NCI-H2107 treated with DMSO at 0.1 percent for 48 hours (cell line): Measurements from ENCODE around the gene SLX1A.
"Not testable (repeated sequence)": the region's sequence is repeated elsewhere in the genome, so short reads cannot be mapped to it uniquely, and the experiment has no call there.

Experiments used
- DNase-seq: peaks from one replicate; lab custom pipeline; 2025; ENCODE audit not compliant: unreplicated experiment; lab: John Stamatoyannopoulos, UW

The SLX1A gene

DNA sequence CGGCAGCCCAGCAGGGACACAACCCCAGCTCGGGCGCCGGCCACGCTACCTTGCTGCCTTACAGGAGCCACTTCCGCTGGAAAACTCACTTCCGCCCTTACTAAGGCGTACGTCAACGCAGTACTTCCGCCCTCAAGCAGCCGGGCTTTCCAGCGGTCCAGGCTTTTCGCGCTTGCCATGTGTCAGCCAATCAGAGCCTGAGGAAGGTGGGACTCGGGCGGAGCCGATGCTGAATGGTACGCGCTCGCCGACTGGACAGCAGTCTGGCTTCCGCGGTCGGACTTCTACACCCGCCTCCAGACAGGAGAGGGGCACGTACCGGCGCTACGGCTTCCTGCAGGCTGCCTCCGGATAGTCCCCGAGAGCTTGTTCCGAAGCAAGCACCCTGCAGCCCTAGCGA is at the start of gene SLX1A, which contains the start of gene BOLA2B:
TSS of gene SLX1A (plus strand) at position 261 of the 400 bp plus-strand sequence. CDS start 210 bp downstream, outside the sequence.
TSS of gene BOLA2B (minus strand) at position 52 of the 400 bp plus-strand sequence. CDS start 71 bp downstream, outside the sequence.
- DNase-seq, result not testable (repeated sequence)

DNA sequence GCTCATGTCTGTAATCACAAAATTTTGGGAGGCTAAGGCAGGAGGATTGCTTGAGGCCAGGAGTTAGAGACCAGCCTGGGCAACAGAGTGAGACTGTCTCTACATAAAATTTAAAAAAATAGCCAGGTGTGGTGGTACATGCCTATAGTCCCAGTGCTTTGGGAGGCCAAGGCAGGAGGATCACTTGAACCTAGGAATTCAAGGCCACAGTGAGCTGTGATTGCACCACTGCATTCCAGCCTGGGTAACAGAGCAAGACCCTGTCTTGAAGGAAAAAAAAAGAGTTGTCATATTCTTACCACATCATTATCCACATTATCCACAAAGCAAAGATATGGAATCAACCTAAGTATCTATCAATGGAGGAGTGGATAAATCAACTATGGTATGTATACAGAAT is 49.7 kb upstream of the SLX1A start:
- no peak for DNase-seq

DNA sequence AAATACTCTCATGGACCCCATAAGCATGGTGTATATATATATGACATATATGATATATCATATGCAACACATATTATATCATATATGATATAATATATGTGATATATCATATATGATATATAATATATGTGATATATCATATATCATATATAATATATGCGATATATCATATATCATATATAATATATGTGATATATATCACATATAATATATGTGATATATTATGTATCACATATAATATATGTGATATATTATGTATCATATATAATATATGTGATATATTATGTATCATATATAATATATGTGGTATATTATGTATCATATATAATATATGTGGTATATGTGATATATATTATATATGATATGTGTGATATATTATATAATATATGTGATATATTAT is 48.8 kb upstream of the SLX1A start:
- DNase-seq, result no peak

DNA sequence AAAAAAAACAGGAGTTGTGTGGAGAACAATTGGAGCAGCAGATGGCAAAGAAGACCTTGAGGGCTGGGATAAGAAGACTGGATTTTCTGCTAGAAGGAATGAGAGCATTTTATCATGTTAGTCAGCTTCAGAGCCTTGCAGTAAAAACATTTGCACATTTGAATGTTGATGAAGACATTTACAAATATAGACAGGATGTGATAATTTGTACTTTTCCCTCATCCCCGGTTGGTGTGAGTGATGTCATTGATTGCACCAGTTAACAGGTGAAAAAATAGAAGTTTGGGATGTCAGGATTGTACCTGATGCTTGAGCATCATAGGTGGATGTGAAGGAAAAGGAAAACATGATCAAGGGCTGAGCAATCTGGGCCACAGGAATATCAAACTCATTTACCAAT is 48.0 kb upstream of the SLX1A start:
- DNase-seq, result no peak

DNA sequence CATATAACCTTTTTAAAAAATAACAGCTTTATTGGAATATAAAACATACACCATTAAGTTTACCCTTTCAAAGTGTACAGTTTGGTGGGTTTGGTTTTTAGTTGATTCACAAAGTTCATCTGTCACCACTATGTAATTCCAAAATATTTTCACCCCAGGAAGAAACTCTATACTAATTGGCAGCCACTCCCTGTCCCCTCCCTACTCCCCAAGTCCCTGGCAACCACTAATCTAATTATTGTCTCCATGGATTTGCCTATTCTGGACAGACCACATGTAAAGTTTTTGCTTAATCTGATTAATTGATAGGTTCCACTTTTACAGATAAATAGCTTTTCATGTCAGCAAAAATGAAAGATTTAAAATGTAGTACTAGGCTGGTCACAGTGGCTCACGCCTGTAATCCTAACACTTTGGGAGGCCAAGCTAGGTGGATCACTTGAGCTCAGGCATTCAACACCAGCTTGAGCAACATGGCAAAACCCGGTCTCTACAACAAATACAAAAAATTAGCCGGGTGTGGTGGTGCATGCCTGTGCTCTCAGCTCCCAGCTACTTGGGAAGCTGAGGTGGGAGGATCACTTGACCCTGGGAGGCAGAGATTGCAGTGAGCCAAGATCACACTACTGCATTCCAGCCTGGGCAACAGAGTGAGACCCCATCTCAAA is 45.7 kb upstream of the SLX1A start:
- no peak for DNase-seq

DNA sequence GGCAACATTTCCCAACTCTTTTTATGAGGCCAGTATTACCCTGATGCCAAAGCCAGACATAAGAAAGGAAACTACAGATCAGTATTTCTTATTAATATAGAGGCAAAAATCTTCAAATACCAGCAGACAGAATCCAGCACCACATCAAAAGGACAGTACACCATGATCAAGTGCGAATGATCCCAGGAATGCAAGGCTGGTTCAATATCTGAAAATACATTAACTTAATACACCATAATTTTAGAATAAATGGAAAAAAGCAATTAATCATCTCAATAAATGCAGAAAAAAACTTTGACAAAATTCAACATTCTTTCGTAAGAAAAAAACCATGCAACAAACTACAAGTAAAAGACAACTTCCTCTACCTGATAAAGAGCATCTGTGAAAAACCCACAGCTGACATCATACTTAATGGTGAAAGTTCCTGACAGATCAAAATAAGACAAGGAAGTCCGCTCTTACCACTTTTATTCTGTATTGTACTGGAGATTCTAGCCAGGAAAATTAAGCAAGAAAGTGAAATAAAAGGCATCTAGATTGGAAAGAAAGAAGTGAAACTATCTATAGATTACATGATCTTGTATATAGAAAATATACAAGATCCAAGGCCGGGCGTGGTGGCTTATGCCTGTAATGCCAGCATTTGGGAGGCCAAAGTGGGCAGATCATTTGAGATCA is 44.3 kb upstream of the SLX1A start:
- no peak for DNase-seq

DNA sequence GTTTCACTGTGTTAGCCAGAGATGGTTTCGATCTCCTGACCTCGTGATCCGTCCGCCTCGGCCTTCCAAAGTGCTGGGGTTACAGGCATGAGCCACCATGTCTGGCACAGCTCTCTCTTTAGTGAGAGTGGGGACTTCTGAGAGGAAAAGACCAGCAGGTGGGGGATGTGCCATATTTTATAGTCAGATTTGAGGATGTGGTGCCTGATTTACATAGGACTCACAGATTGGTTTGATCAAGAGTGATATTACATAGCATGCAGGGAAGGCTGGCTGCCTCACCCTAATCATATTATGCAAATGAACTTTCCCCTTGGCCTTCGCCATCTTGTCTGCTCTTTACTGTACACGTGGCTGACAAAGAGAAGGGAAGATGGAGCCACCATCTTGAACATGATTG is 42.6 kb upstream of the SLX1A start:
- DNase-seq, result no peak

DNA sequence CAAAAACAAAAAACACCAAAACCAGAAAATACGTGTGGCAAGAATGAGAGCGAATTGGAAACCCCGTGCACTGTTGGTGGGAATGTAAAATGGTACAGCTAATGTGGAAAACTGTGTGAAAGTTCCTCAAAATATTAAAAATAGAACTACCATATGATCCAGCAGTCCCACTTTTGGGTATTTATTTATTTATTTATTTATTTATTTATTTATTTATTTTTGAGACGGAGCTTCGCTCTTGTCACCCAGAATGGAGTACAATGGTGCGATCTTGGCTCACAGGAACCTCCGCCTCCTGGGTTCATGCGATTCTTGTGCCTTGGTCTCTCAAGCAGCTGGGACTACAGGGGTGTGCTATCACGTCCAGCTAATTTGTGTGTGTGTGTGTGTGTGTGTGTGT is 41.2 kb upstream of the SLX1A start:
- DNase-seq, result no peak

DNA sequence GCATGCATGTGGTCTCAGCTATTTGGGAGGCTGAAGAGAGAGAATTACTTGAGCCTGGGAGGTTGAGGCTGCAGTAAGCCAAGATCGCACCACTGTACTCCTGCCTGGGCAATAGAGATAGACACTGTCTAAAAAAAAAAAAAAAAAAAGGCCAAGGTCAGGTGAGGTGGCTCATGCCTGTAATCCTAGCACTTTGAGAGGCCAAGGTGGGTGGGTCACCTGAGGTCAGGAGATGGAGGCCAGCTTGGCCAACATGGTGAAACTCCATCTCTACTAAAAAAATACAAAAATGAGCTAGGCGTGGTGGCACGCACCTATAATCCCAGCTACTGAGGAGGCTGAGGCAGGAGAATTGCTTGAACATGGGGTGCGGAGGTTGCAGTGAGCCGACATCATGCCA is 38.5 kb upstream of the SLX1A start:
- no peak for DNase-seq

DNA sequence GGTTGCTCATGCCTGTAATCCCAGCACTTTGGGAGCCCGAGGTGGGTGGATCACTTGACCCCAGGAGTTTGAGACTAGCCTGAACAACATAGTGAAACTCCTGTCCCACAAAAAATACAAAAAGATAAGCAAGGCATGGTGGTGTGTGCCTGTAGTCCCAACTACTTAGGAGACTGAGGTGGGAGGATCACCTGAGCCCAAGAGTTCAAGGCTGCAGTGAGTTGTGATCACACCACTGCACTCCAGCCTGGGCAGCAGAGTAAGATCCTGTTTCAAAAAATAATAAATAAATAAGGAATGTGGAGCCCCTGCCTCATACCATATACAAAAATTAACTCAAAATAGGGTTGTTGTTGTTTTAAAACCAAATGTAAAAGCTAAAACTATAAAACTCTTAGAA is 36.5 kb upstream of the SLX1A start:
- DNase-seq, result no peak

DNA sequence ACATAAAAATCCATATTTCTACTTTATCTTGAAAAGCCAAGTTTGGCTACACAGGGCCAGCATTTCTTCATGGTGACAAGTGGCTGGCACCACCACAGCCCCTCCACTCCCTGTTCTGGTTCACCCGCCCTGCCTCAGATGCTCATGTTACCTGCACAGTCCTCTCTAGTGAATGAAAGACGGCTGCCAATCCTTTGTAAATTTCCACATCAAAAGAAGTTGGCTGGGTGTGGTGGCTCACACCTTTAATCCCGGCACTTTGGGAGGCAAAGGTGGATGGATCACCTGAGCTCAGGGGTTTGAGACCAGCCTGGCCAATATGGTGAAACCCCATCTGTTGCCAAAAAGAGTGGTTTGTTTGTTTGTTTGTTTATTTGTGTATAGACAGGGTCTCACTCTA is 30.1 kb upstream of the SLX1A start:
- no peak for DNase-seq

DNA sequence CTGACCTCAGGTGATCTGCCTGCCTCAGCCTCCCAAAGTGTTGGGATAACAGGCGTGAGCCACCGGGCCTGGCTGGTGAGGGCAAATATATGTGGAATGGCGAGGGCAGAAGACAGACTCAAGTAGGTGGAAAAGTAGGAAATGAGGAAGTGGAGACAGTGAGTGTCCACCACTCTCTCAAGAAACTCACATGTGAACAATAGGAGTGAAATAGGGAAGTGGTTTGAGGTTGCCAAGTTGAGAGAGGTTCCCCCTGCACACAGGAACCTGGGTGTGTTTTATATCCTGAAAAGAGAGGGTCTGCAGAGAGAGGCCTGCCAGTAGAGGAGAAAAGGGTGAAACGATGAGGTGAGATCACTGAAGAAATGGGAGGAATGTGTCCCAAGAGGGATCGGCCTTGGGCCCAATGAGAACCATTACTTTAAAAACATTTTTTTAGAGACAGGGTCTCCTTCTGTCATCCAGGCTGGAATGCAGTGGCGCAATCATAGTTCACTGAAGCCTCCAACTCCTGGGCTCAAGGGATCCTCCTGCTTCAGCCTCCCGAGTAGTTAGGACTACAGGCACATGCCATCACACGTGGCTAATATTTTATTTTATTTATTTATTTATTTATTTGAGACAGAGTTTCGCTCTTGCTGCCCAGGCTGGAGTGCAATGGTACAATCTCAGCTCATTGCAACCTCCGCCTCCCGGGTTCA is 27.3 kb upstream of the SLX1A start:
- DNase-seq, result no peak

DNA sequence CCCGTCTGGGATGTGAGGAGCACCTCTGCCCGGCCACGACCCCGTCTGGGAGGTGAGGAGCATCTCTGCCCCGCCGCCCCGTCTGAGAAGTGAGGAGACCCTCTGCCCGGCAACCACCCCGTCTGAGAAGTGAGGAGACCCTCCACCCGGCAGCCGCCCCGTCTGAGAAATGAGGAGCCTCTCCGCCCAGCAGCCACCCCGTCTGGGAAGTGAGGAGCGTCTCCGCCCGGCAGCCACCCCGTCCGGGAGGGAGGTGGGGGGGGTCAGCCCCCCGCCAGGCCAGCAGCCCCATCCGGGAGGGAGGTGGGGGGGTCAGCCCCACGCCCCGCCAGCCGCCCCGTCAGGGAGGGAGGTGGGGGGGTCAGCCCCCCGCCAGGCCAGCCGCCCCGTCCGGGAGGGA is 24.9 kb upstream of the SLX1A start:
- DNase-seq, result not testable (repeated sequence)

DNA sequence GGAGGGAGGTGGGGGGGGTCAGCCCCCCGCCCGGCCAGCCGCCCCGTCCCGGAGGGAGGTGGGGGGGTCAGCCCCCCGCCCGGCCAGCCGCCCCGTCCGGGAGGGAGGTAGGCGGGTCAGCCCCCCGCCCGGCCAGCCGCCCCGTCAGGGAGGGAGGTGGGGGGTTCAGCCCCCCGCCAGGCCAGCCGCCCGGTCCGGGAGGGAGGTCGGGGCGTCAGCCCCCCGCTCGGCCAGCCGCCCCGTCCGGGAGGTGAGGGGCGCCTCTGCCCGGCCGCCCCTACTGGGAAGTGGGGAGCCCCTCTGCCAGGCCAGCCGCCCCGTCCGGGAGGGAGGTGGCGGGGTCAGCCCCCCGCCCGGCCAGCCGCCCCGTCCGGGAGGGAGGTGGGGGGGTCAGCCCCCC is 24.3 kb upstream of the SLX1A start:
- not testable (repeated sequence) for DNase-seq

DNA sequence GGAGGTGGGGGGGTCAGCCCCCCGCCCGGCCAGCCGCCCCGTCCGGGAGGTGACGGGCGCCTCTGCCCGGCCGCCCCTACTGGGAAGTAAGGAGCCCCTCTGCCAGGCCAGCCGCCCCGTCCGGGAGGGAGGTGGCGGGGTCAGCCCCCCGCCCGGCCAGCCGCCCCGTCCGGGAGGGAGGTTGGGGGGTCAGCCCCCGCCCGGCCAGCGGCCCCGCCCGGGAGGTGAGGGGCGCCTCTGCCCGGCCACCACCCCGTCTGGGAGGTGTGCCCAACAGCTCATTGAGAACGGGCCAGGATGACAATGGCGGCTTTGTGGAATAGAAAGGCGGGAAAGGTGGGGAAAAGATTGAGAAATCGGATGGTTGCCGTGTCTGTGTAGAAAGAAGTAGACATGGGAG is 23.5 kb upstream of the SLX1A start:
- not testable (repeated sequence) for DNase-seq

DNA sequence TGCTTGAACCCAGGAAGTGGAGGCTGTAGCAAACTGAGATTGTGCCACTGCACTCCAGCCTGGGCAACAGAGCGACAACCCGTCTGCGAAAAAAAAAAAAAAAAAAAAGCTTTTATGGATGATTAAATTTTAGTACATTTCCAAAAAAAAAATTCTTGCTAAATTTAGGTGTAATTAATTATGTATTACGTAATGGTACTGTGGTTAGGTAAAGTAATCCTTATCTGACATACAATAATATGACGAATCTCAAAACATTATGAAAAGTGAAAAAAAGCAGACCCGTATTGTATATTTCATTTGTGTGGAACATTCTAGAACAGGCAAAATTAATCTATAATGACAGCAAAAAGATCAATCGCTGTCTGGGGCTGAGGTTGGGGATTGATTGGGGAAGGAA is 20.6 kb upstream of the SLX1A start:
- DNase-seq, result no peak

DNA sequence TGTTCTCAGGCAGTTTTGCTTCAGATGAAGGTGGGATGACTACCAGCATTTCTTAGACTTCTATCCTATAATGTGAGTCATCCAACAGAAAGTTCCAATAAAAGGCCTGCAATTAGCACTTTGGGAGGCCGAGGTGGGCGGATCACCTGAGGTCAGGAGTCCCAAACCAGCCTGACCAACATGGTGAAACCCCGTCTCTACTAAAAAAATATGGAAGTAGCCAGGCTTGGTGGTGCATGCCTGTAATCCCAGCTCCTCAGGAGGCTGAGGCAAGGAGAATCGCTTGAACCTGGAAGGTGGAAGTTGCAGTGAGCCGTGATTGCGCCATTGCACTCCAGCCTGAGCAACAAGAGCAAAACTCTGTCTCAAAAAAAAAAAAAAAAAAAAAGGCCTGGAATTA is 16.8 kb upstream of the SLX1A start:
- DNase-seq, result not testable (repeated sequence)

DNA sequence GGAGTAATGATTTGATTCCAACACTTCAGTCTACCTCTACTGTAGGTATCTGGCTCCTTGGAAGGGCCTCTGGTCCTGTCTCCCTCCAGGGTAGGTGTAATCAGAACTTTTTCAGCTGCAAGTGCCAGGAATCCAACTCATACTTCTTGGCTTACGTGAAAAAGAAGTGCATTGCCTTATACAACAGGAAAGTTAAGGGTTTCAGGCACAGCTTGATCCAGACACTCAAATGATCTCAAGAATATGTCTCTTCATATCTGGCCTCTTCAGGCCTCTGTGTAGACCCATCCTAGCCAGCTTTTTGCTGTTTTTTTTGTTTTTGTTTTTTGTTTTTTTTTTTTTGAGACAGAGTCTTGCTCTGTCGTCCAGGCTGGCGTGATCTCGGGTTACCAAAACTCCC is 14.5 kb upstream of the SLX1A start:
- DNase-seq, result no peak

DNA sequence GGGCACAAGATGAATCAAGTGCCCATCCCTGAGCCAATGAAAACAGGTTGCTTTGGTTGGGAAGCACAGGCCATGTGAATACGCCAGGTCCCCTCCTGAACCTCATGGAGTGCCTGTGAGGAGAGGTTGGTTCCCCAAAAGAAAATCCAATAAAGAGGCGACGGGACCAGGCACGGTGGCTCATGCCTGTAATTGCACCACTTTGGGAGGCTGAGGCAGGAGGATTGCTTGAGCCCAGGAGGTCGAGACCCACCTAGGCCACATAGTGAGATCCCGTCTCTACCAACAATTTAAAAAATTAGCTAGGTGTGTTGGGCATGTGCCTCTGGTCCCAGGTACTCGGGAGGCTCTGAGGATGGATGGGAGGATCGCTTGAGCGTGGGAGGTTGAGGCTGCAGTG is 13.7 kb upstream of the SLX1A start:
- no peak for DNase-seq

DNA sequence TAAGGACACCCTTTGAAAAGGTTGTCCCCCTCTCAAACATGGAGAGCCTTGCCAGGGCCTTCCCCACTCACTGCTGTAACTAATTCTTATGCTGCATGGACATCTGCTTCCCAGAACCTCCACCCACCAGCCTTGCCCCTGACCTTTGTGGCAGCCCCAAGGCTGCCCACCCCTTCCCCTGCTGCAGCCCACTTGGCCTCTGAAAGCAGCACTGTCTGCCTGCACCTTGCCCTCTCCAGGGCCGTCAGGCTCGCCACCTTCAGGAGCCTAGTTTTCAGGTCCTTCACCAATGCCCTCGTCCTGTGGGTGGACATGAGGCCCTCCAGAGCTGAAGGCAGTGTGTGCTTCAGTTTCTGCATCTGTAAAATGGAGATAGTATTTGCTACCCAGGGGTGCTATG is 12.9 kb upstream of the SLX1A start:
- no peak for DNase-seq

DNA sequence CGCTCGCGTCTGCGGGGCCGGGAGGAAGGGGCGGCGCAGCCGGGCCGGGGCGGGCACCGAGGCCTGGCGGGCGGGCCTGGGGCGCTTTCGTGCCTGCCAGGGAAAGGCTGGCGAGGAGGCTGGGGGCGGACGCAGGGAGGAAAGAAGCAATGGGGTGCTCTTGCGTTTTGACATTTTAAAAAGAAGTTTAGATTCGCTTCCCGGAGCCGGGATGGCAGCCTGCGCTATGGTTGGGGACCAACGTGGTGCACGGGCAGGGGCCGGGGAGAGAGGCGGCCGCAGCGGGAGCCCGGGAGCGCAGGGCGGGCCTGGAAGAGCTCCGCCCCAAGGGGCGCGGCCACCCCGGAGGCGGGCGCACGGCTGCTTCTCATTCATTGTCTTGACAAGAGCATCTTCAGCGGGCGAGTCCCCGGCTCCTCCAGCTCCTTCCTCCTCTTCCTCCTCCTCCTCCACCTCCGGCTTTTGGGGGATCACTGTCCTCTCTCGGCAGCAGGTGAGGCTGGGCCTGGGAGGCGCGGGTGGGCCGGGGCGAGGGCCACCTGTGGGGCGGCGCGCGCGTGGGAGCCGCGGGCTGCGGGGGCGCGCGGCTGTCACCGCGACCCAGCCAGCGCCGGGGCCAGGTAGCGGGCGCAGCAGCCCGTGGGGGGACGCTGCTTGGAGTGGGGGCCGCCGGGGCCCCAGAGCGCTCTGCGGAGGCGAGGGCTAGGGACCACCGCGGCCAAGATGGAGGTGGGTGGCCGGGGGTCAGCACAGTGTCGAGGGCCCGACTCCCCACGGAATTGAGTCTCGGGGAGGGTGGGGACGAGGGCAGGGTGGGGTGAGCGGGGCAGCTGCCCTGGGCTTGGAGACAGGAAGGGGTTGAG is 10.2 kb upstream of the SLX1A start, which contains the start of gene CORO1A:
TSS of gene CORO1A (plus strand) at position 370 of the 863 bp plus-strand sequence. CDS start 1,608 bp downstream, outside the sequence.
- peak; percentile 27 for DNase-seq
